Activated T-cell treated with anti-CD3 and anti-CD28 coated beads for 24 hours (primary cell): ENCODE data around the gene MOG.

Source experiments
- DNase-seq: peaks from one replicate; pipeline ENCODE4 v3.0.0-alpha.2; 2020; ENCODE audit warnings: low read depth

The MOG gene

GRCh38 chr6:29656798-29657197 lies at the start of gene MOG:
TSS of gene MOG (plus strand) at chr6:29657092. CDS start at chr6:29657210, 118 bp downstream.
- DNase-seq: no peak

- DNase-seq: no peak
These were observed 48.8 kb upstream of the MOG start for GRCh38 chr6:29608131-29608530.

DNA sequence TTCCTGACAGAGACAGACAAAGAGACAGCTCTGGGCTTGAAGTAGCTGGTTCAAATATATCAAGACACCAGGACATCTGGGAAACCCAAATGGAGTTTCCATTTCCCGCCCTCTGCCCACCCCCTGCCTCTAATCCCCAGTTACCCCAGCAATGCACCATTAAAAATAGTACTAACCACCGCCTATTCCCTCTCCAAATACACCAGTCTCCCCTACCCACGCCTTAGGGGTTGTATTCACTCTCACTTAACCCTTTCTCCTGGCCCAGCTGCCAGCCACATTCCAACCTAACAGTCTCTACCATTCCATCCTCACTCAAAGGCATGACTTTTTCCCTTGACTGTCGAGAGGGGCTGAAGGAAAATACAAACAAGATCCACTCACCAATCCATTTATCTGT lies 46.4 kb upstream of the MOG start:
- DNase-seq: no peak

DNA sequence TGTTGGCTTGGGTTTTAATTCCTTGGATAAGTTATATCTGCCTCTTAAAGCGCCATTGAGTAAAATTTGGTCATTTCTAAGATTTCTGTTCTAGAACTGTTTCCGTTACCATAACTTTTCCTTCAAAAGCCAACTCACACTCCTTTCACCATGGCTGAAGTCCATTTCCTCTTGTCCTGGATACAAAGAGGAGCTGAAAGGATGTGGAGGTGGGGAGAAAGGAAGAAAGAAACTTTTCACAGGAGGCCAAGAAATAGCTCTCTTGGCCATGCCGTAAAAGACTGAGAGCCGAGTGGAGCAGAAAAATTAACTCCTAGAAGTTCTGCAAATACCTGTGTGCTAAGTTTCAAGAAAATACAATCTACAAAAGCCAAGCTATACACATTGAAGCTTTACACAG lies 45.5 kb upstream of the MOG start:
- no peak for DNase-seq

GRCh38 chr6:29617782-29618554 lies 38.9 kb upstream of the MOG start:
- DNase-seq: no peak

DNA sequence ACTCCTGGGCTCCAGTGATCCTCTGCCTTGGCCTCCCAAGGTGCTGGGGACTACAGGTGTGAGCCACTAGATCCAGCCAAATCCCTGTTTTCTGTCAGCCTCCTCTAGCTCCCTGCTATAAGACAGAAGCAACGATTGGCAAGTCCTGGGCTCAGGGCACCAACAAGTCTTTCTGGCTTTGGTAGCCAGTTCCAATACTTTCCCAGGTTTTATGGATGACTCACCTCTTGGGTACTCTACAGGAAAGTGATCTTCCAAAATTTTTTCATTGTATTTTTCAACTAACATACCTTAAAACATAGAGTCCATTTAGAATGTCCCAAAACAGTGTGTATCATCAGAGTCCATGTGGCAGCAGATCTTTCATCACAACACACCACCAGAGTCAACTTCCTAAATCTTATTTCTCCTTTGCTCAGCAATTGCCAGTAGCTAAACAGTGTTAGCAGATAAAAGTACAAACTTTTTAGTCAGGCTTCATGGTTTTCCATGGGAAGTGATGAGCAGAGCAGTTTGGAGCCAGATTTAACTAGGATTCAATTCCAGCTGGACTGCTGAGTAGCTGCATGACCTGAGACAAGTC lies 37.2 kb upstream of the MOG start:
- DNase-seq: no peak

- DNase-seq: no peak
These were observed 36.3 kb upstream of the MOG start for GRCh38 chr6:29620630-29621029.

GRCh38 chr6:29624520-29624961 lies 32.4 kb upstream of the MOG start:
- no peak for DNase-seq

- no peak for DNase-seq
These were observed 31.5 kb upstream of the MOG start for GRCh38 chr6:29625337-29625930.

GRCh38 chr6:29626948-29627754 lies 29.7 kb upstream of the MOG start:
- DNase-seq: no peak

- peak; percentile 37 for DNase-seq
These were observed 29.0 kb upstream of the MOG start for GRCh38 chr6:29627755-29628418.

- DNase-seq: peak; percentile 50
These were observed 28.2 kb upstream of the MOG start for GRCh38 chr6:29628419-29629281.

GRCh38 chr6:29629571-29629970 lies 27.3 kb upstream of the MOG start:
- DNase-seq: no peak

- no peak for DNase-seq
These were observed 26.6 kb upstream of the MOG start for GRCh38 chr6:29630315-29630714.

DNA sequence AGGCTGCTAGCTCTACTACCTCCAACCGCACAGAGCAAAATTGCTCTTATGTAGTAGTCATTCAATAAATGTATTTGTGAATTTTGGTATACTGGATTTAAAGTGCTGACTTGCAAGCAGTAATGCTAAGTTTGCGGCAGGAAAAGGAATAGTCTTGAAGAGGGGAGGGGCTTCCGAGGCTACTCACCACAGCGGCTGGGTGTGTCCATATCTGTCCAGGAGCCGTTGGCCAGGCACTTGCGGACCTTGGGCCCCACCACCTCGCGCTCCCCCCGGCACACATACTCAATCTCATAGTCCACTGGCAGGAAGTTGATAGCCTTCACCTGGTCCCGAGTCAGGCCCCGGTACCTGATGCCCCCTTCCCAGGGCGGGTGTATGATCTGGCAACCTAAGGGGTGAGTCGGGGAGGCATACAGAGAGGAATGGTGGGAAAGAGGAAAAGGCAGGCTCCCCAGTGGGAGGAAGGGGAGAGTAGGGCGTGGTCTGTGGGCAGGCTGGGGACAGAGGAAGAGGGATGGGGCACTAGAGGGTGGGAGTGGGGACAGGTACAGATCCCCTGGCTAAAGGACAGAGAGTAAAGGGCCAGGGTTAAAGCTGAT lies 25.6 kb upstream of the MOG start:
- DNase-seq: no peak

- no peak for DNase-seq
These were observed 24.8 kb upstream of the MOG start for GRCh38 chr6:29631860-29632731.

- peak; percentile 60 for DNase-seq
These were observed 23.9 kb upstream of the MOG start, which contains the start of gene GABBR1 for GRCh38 chr6:29632789-29633533. TSS of gene GABBR1 (minus strand) at chr6:29633183. CDS start at chr6:29632385, 798 bp downstream.

- DNase-seq: no peak
These were observed 23.4 kb upstream of the MOG start for GRCh38 chr6:29633534-29633905.

- no peak for DNase-seq
These were observed 19.6 kb upstream of the MOG start for GRCh38 chr6:29637247-29637646.
